GM10248 (cell line): Measurements from ENCODE around the gene GPD2.

Experiments used
- CTCF ChIA-PET: fragments of 300-600 bp; sonication (Branson Sonifier 250); formaldehyde crosslinking; extraction: SDS; loops from one replicate; lab custom pipeline; 2021; ENCODE audit warnings: antibody characterized with exemption; lab: Yijun Ruan, JAX
- POLR2A ChIA-PET: fragments of 350-650 bp; sonication (Branson Sonifier 250); formaldehyde crosslinking; extraction: SDS; loops from one replicate; lab custom pipeline; 2020; ENCODE audit warnings: antibody characterized with exemption; lab: Yijun Ruan, JAX
- DNase-seq: peaks from one replicate; pipeline ENCODE4 v3.0.0; 2012; ENCODE audit errors: extremely low spot score
- CTCF ChIP-seq: IDR thresholded peaks from 2 replicates; pipeline ENCODE4 v1.5.1; 2012; ENCODE audit warnings: mild to moderate bottlenecking, low read depth; ENCODE audit errors: extremely low read depth, missing control alignments, control extremely low read depth

Gene GPD2

GRCh38 chr2:156589381-156590079 is 153.4 kb downstream of the GPD2 start:
- CTCF ChIA-PET: interaction anchor here (0.8 to 4.8 kb wide), 31 partner anchors 9 to 1213 kb away, joined by 3 to 51 read pairs (median 4); no protein-coding TSS in a partner anchor
- peak; percentile 45 for TF ChIP-seq CTCF
- DNase-seq: peak; percentile 15
- POLR2A ChIA-PET: no interaction called here

GRCh38 chr2:156590085-156590739 is 154.0 kb downstream of the GPD2 start:
- ChIA-PET CTCF (interaction anchor here (0.8 to 4.8 kb wide), 24 partner anchors 8 to 1214 kb away, joined by 3 to 51 read pairs (median 4); no protein-coding TSS in a partner anchor), POLR2A (no interaction called here)

GRCh38 chr2:156592809-156593593 is 156.8 kb downstream of the GPD2 start:
- DNase-seq: no peak
- ChIA-PET CTCF (interaction anchor here (0.8 kb wide), 1 partner anchor 258 kb away, joined by 3 read pairs; no protein-coding TSS in a partner anchor), POLR2A (no interaction called here)
- no peak for TF ChIP-seq CTCF

More at GRCh38 chr2:156590085-156590739, 154.0 kb downstream of the GPD2 start:
- no peak for TF ChIP-seq CTCF
- DNase-seq: no peak

- POLR2A ChIA-PET: no interaction called here
- no peak for TF ChIP-seq CTCF
- DNase-seq: no peak
- CTCF ChIA-PET: interaction anchor here (0.8 kb wide), 1 partner anchor 259 kb away, joined by 3 read pairs; no protein-coding TSS in a partner anchor
Measured at GRCh38 chr2:156593594-156593921, 157.4 kb downstream of the GPD2 start.

- no peak for TF ChIP-seq CTCF
- POLR2A ChIA-PET: no interaction called here
- no peak for DNase-seq
- CTCF ChIA-PET: interaction anchor here (2.3 kb wide), 1 partner anchor 9 kb away, joined by 10 read pairs; no protein-coding TSS in a partner anchor
Measured at GRCh38 chr2:156598563-156598962, 162.4 kb downstream of the GPD2 start.

- no peak for DNase-seq
- CTCF ChIA-PET: no interaction called here
- POLR2A ChIA-PET: no interaction called here
- TF ChIP-seq CTCF: no peak
Measured at GRCh38 chr2:156600196-156600595, 164.0 kb downstream of the GPD2 start.
